HS-5 (cell line): ENCODE results near the gene BMP2.

ENCODE experiments used
- DNase-seq: peaks from one replicate; pipeline ENCODE4 v3.0.0-alpha.2; 2012; ENCODE audit warnings: low read depth

BMP2 gene

GRCh38 chr20:6768228-6769140 is 998 bp downstream of the BMP2 start:
- no peak for DNase-seq

GRCh38 chr20:6769903-6770785 is 2.7 kb downstream of the BMP2 start:
- no peak for DNase-seq

- no peak for DNase-seq
Measured at GRCh38 chr20:6770786-6771100, 3.3 kb downstream of the BMP2 start.

- no peak for DNase-seq
Measured at GRCh38 chr20:6780433-6781190, 13.1 kb downstream of the BMP2 start.

- DNase-seq: no peak
Measured at GRCh38 chr20:6783752-6784151, 16.3 kb downstream of the BMP2 start.

- DNase-seq: no peak
Measured at GRCh38 chr20:6784210-6784631, 16.7 kb downstream of the BMP2 start.

- no peak for DNase-seq
Measured at GRCh38 chr20:6784767-6785166, 17.3 kb downstream of the BMP2 start.

GRCh38 chr20:6786548-6786947 is 19.1 kb downstream of the BMP2 start:
- DNase-seq: no peak

GRCh38 chr20:6792789-6793188 is 25.3 kb downstream of the BMP2 start:
- DNase-seq: no peak

GRCh38 chr20:6802227-6802626 is 34.7 kb downstream of the BMP2 start:
- no peak for DNase-seq

GRCh38 chr20:6806275-6806674 is 38.8 kb downstream of the BMP2 start:
- DNase-seq: no peak

GRCh38 chr20:6811262-6812035 is 44.0 kb downstream of the BMP2 start:
- no peak for DNase-seq

GRCh38 chr20:6812530-6812929 is 45.0 kb downstream of the BMP2 start:
- DNase-seq: no peak

GRCh38 chr20:6814945-6815344 is 47.5 kb downstream of the BMP2 start:
- DNase-seq: no peak

GRCh38 chr20:6818033-6818808 is 50.7 kb downstream of the BMP2 start:
- no peak for DNase-seq

- no peak for DNase-seq
Measured at GRCh38 chr20:6819599-6819998, 52.1 kb downstream of the BMP2 start.

GRCh38 chr20:6824401-6824800 is 56.9 kb downstream of the BMP2 start:
- no peak for DNase-seq

GRCh38 chr20:6827472-6827871 is 60.0 kb downstream of the BMP2 start:
- DNase-seq: no peak

- peak; percentile 41 for DNase-seq
Measured at GRCh38 chr20:6828794-6829423, 61.4 kb downstream of the BMP2 start.

GRCh38 chr20:6829510-6830116 is 62.1 kb downstream of the BMP2 start:
- DNase-seq: no peak
